DLD1 (cell line): ENCODE results near the gene PTPRN2.
"Not testable (repeated sequence)": the region's sequence is repeated elsewhere in the genome, so short reads cannot be mapped to it uniquely, and the experiment has no call there.

ENCODE experiments used
- in situ Hi-C: cut with HindIII; loops from 2 replicates; pipeline ENCODE4 v1.10.0; 2017; ENCODE audit warnings: low sequenced_read_pairs

PTPRN2 gene

DNA sequence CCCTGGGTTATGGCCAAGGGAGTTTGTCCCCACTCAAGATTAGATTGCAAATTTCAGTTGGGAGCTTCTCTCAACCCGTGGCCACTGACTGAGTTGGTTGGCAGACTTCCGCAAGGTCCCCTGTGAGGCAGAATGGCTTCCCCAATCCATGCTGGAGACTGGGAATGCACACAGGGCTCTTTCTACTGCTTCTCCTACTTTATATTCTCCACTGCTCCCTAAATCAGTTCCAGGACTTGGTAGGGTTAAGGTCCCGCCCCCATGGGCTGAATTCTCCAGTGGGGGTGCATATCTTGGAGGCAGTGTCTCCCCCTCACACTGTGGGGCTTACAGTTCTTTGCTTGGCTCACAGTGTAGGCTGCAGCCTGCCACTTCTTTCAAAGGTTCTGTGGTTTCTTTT is 404.2 kb downstream of the PTPRN2 start:
- in situ Hi-C loops: no loop called here

DNA sequence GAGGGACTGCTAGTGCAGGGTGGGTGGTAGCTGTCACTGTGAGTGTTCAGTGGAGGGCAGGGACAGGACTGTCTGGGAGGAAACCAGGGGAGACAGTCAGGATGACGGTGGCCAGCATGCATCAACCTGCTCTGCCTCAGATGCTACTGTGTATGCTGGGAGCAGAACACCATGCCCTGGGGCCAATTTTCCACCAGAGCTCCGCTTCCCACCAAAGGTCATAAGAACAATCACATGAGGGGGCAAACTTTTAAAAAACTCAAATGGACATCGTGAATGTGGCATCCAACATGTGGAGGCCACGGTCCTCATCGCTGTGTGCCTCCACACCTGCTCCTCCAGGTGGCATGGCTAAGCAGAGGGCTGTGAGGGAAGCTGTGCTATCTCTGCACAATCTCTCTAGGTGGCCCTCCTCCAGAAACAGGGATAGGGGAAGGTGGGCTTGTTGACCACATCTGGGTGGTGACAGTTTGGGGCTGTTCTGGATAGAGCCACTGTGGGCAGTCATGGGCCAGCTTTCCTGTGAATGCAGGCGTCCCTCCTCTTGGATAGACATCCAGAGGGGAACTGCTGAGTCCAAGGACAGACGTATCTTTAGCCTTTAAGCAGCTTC is 411.0 kb downstream of the PTPRN2 start:
- in situ Hi-C loops: no loop called here

DNA sequence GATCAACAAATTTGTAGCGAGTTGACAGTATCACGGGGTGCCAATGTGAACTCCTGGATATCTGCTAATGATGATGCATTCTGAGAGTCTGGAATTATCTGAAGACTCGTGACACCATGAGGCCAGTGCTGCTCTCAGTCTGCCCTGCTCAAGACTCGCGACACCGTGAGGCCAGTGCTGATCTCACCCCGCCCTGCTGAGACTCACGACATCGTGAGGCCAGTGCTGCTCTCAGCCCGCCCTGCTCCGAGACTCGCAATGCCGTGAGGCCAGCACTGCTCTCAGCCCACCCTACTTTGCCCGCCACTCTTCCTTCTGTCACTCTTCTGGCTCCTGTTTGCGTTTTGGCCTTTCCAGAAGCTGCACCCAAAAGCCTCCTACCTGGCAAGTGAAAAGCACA is 411.8 kb downstream of the PTPRN2 start:
- in situ Hi-C loops: no loop called here

DNA sequence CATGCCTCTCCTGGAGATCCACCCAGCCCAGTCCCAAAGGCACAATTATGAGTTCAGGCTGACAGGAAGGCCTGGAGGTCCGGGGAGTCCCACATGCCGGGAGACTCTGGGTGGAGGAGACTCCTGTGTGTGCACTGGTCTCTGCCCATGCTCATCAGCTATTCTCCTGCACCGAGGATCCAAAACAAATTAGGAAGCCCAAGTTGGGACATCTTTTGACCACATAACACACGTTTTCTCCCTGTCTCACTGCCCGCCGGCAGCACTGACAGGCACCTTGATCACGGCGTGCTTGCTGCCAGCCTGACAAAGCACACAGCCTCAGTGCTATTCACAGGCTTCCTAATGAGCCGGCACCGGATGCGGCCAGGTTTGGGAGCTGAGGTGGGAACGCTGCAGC is 412.7 kb downstream of the PTPRN2 start:
- in situ Hi-C loops: no loop called here

DNA sequence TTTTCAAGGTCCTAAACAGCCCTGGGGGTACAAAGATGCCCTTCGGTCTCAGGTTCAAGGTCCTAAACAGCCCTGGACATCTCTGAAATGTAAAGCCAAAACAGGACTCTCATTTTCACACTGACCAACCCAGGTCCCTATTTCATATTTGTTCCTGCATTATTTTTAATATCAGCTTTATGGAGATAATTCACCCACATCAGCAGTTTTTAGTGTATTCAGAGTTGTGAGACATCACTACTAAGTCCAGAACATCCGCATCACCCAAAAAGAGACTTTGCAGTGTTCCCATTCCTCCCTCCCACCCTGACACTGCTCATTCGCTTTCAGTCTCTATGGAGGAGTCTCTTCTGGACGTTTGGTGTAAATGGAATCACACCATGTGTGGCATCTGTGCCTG is 420.2 kb downstream of the PTPRN2 start:
- in situ Hi-C loops: no loop called here

DNA sequence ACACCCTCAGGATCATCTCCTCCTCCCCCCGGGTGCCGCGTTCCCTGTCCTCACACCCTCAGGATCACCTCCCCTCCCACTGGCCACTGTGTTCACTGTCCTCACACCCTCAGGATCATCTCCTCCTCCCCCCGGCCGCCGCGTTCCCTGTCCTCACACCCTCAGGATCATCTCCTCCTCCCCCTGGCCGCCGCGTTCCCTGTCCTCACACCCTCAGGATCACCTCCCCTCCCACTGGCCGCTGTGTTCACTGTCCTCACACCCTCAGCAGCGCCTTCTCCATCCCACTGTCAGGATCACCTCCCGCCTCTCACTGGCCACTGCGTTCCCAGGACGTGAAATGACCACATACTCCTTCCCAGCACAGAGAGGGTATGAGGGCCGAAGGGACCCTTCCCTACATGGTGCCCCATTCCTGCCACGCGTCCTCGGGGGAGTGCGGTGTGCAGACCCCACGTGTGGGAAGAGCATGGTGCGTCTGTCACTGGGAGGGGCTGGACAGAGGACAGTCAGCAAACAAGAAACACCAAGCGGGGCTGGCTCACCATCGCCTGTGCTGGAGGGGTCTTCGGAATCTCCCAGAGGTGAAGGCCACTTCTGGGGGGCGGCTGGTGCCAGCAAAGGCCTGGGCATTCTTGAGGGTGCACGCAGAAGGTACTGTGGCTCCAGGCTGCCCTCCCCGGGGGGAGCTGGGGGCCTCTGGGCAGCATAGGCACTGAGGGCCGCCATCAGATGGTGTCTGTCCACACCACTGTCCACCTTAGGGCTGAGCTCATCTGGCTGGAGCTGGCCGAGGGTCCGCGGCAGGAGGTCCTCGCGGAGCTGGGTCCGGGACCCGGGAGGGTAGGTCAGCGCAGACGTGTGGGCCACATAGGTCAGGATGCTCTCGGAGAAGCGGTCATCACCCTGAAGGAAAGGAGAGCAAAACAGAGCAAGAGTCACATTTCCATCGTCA is 421.0 kb downstream of the PTPRN2 start:
- in situ Hi-C loops: no loop called here

DNA sequence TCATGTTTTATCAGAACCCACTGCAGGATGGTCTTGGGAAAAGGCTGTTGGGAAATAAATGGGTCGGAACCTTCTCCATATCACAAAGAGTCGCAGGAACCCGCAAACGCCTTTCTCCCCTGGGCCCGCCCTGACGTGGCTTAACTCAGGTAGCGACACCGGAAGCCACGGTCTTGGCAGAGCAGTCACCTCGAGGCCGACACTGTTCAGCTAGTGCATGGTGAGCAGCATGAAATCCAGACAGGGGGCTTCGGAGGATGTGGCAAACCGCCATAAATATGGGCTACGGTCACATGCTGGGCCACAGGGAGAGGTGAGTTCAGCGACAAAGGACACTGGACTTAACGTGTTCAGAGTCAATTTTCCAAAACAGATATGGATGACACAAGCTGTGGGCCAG is 421.9 kb downstream of the PTPRN2 start:
- in situ Hi-C loops: no loop called here

DNA sequence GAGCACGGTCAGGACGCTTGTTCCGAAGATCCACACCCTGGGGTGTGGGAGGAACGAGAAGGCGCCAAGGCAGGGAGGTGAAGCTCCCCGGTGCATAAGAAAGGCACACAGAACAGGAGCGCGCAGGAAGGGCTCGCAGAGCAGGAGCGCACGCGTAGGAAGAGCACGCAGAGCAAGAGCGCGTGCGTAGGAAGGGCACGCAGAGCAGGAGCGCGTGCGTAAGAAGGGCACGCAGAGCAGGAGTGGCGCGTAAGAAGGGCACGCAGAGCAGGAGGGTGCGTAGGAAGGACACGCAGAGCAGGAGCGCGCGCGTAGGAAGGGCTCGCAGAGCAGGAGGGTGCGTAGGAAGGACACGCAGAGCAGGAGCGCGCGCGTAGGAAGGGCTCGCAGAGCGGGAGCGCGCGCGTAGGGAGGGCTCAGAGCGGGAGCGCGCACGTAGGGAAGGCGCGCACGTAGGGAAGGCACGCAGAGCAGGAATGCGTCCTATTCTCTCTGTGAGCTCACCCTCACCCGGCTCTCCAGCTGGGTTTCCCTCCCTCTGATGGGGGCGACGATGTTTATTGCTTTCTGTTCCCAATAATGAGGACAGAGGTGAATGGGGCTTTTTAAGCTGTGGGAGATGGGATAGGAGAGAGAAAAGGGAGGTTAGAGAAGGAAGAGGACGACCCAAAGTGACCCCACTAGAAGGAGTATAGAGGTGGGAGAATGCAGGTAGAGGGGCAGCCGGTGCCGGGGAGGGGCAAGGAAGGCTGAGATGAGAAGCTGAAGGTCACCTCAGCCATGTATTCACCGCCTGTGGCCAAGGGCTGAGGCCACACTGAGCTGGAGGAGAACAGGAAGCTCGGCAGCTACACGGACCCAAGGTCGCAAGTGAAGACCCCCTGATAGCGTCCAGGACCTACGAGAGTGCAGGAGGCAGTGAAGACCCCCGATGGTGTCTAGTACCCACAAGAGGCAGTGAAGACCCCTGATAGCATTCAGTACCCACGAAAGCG is 423.2 kb downstream of the PTPRN2 start:
- in situ Hi-C loops: no loop called here

DNA sequence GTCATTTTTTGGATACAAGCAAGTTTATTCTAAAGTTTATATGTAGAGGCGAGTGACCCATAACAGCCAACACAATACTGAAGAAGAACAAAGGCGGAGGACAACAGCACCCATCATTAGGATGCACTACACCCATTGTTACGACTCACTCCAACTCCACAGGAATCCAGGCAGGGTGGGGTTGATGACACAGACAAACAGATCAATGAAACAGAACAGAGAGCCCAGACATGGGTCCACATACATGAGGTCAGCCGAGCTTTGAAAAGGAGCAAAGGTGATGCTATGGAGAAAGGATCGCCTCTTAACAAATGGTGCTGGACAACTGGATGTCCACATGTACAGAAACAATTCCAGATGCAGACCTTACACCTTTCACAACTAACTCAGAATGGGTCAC is 426.4 kb downstream of the PTPRN2 start:
- in situ Hi-C loops: no loop called here

DNA sequence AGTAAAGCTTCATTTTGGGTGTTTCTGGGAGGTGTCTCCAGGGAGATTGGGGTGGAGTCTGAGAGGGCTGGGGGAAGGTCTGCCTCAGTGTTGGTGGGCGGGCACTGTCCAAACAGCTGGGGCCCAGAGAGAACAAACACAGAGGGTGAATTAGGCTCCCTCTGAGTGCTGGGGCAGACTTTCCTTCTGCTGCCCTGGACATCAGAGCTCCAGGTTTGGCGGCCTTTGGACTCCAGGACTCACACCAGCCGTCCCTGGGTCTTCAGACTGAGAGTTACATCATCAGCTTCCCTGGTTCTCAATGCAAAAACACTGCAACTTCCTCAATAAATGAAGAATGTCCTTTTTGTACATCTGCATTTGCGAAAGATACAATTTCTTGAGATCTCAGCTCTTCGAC is 427.4 kb downstream of the PTPRN2 start:
- in situ Hi-C loops: no loop called here

DNA sequence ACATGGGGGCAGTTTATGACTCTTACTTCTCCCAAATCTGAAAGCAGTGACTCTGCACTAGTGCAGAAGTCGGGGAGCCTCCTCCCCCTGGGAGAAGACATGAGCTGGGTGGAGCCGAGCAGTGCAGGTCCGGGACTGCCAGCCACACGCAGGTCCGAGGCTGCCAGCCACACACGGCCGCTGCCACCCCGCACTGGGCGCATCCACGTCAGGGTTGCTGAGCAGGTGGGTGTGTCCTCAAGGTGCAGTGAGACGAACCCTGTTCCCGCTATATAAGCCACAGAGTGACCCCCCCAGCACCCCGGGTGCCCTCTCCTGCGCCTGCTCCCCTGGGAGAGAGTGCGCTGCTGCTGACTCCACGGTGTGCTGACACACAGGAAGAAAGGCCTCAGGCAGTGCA is 430.2 kb downstream of the PTPRN2 start:
- in situ Hi-C loops: no loop called here

DNA sequence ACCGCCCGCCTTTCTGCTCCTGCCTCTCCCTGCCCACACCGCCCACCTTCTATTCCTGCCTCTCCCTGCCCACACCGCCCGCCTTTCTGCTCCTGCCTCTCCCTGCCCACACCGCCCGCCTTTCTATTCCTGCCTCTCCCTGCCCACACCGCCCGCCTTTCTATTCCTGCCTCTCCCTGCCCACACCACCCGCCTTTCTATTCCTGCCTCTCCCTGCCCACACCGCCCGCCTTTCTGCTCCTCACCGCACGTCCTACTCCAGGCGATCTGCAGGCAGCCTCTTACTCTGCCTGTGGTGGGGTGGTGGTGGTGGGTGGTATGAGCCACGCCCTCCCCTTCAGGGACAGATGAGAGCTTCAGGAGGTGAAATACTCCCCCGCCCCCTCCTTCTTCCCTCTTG is 436.4 kb downstream of the PTPRN2 start:
- in situ Hi-C loops: not testable (repeated sequence)

DNA sequence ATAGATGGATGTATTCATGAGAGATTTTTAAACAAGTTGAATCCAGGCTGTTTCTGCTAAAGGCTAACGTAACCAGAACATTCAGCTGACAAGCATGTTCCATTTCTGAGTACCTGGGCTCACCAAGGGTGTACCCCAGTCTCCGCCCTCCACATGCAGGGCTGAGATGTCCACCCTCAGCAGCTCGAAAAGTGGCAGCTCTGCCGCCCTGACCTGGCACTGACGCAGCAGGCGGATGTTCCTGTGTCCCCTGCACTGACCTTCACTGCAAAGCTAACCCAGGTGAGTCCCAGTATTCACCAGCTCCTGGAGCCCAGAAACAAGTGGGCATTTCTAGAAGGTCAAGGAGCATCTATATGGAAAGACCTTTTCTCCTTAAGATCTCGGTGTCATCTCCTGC is 437.4 kb downstream of the PTPRN2 start:
- in situ Hi-C loops: no loop called here

DNA sequence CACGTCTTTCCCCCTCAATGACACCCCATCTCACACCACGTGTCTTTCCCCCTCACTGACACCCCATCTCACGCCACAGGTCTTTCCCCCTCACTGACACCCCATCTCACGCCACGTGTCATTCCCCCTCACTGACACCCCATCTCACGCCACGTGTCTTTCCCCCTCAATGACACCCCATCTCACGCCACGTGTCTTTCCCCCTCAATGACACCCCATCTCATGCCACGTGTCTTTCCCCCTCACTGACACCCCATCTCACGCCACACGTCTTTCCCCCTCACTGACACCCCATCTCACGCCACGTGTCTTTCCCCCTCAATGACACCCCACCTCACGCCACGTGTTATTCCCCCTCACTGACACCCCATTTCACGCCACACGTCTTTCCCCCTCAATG is 440.2 kb downstream of the PTPRN2 start:
- in situ Hi-C loops: not testable (repeated sequence)

DNA sequence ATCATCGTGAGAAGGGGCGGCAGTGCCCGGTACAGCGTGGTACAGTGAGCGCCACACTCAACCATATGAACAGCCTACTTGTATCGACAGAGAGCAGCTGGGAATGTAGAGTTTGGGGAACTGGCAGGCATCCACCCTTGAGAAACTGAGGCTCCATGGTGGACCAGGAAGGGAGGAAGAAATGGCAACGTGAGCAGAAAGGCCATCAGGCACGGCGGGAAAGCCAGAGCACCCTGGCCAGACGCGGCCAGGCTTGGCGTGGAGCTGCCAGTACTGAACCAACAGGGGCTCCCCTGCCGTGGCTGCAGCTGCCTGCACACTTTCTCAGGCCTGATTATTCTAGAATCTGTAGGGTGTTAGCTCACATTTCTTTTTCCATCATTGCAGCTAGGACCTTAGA is 442.3 kb downstream of the PTPRN2 start:
- in situ Hi-C loops: no loop called here

DNA sequence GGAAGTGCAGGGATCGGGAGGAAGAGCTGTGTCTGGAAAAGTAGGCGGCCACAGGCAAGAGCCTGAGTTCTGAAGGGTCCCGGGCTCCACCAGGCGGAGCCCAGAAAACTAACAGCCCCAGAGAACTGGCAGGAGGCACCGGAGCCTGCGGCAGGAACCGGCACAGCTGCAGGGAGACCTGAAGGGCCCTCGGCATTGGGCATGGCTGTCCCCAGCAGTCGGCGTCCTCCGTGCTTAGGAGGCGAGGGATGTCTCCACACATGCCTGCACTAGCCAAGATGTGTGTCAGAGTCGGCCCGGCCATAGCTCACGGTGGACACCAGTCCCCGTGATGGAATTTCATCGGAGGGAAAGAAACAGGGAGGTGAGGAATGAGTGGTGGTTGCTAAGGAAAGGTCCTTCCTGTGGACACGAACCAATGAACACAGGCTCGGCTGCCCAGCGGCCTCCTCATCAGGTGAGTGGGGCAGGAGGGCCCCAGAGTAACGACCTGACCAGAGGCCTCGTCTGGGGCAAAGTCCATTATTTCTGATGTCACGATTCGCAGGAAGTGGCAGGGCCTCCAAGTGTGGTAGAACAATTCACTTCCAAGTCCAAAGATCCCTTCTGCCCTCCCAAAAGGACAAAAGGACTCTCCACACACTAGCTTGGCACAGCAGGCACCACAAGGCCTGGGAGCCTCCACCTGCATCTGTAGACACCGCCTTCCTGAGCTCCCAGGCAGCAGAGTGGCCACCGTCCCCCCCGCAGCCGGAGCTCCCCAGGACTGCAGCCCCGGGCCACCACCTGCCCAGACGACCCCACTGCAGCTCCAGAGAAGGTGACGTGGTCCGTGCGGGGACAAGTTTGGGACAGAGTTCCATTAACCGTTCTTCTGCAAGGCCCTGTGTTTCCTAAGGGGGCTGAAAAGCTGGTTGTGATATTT is 444.2 kb downstream of the PTPRN2 start:
- in situ Hi-C loops: no loop called here

DNA sequence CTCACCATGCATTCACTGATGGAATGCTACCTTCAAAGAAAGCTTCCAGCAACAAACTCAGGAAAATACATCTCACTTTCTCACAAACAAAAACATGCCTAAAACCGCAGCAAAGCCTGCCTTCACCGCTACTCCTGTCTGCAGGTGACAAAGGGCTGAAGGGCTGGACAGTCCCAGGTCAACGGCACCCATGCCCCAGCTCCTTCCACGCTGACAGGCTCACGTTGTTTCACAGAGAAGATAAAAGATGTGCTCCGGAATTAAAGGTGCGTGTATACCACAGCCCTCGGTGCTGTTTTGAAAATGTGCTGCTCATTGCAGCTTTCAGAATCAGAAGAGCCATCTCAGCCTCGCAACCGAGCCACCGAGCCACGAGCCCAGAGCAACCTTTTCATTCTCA is 445.0 kb downstream of the PTPRN2 start:
- in situ Hi-C loops: no loop called here

DNA sequence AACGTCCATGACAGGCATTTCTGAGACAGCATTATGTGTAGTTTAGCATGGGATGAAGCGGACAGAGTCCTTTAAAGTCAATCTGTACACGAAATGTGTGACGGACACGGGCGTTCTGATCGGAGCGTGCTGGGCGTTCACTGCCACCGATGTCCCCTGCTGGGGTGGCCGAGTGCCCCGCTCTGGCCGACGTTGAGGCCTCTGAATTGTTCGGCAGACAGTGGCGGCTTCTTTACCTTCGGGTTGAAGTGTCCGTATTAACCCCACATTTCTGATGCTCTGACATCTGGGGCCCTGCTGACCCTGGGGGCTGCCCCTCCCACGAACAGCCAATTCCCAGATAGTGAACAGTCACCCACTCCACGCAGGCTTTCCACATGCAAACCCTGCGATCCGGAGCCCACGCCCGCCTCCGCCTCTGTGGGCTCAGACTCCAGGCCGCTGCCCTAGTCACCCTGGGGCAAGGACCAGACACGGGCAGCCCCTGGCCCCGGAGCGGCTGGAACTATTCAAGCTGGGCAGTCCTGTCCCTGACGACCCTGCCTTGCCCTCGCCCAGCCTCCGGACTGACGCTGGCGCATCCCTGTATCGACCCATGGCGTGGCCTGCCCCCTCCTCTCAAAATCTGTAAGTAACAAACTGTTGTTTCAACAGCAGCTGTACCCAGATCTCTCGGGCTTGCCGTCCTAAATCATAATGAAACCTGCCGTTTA is 445.7 kb downstream of the PTPRN2 start:
- in situ Hi-C loops: no loop called here

DNA sequence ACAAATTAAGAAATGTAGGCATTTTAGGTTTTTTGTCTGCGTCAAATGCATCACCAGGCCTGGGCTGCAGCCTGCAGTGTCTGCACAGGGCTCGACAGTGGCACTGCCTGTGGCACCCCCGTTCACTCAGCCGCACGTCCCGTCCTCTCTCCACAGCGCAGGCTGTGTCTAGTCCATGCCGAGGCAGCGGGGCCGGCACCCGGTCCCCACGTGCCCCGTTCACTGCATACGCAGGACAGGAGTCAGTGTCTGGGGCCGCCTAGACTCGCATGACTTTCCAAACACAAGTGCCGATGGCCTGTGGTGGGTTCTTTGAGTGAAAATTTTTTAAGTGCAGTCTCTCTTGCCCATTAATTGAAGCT is 446.4 kb downstream of the PTPRN2 start:
- in situ Hi-C loops: no loop called here
